B cell (primary cell): ENCODE results near the gene UCK1.

Experiments used
- CTCF ChIP-seq: fragments of 200-600 bp; IDR thresholded peaks from one replicate; pipeline ENCODE4 v1.8.0; 2022; ENCODE audit warnings: antibody characterized with exemption, mild to moderate bottlenecking
- EZH2 ChIP-seq: IDR thresholded peaks from 2 replicates; pipeline ENCODE4 v1.6.1; 2012; ENCODE audit warnings: borderline replicate concordance, low read depth, mild to moderate bottlenecking, moderate library complexity, low read length; ENCODE audit not compliant: insufficient read depth, poor library complexity, severe bottlenecking

- TF ChIP-seq CTCF (no peak), EZH2 (no peak)
Measured at GRCh38 chr9:131480258-131480657, 50.8 kb downstream of the UCK1 start.
